Measurements from ENCODE around the gene SEC22A. TPM values are rescaled to one million over a fixed set of nuclear protein-coding genes. Genes with fewer than 3 reads are reported as not detected.

Gene SEC22A
- total and polyA plus RNA-seq, 7 donors: 5.8 to 47.2 (median 17.8) TPM

- intact Hi-C loops (cut with DNase I): no loop called here
- Histone ChIP-seq H3K36me3 (peaks cover 18 to 97% (median 46%) of the 10 kb centered on the region in 4 donors), H3K4me3 (no peak overlapping the region), H3K27ac (peak overlapping the region in 1 of 4 donors; percentile 18), H3K27me3 (no peaks in the 10 kb centered on the region), H3K9me3 (no peaks in the 10 kb centered on the region), H3K4me1 (no peaks in the 10 kb centered on the region)
- 68 to 78% methylated on average over 15 of the region's 15 CpGs for WGBS, 2 donors
- peak; percentile 44 for DNase-seq
- TF ChIP-seq POLR2AphosphoS5 (IDR thresholded peaks at IDR 0.05) (no peak), EP300 (IDR thresholded peaks at IDR 0.05) (no peak), POLR2A (IDR thresholded peaks at IDR 0.05) (no peak), CTCF (IDR thresholded peaks at IDR 0.05) (no peak)
Observed at GRCh38 chr3:123292321-123293310, 90.9 kb downstream of the SEC22A start.

- peaks cover 13 to 98% (median 35%) of the 10 kb centered on the region in 4 donors for H3K36me3 ChIP-seq
- 91 to 97% methylated on average over 13 of the region's 13 CpGs for WGBS, 2 donors
- no peak overlapping the region for H3K27ac ChIP-seq
- no peak overlapping the region for H3K4me3 ChIP-seq
- TF ChIP-seq CTCF (IDR thresholded peaks at IDR 0.05) (no peak), POLR2AphosphoS5 (IDR thresholded peaks at IDR 0.05) (no peak), EP300 (IDR thresholded peaks at IDR 0.05) (no peak), POLR2A (IDR thresholded peaks at IDR 0.05) (no peak)
- no peaks in the 10 kb centered on the region for H3K4me1 ChIP-seq
- peak; percentile 59 for DNase-seq
- no peaks in the 10 kb centered on the region for H3K9me3 ChIP-seq
- intact Hi-C loops (cut with DNase I): no loop called here
- no peaks in the 10 kb centered on the region for H3K27me3 ChIP-seq
Observed at GRCh38 chr3:123294296-123294938, 92.7 kb downstream of the SEC22A start.

- Histone ChIP-seq H3K4me3 (no peak overlapping the region), H3K36me3 (peaks cover 17 to 98% (median 35%) of the 10 kb centered on the region in 4 donors), H3K9me3 (no peaks in the 10 kb centered on the region), H3K27ac (no peak overlapping the region), H3K4me1 (no peaks in the 10 kb centered on the region), H3K27me3 (no peaks in the 10 kb centered on the region)
- intact Hi-C loops (cut with DNase I): no loop called here
- 74 to 79% methylated on average over 7 of the region's 7 CpGs for WGBS, 2 donors
- TF ChIP-seq POLR2AphosphoS5 (IDR thresholded peaks at IDR 0.05): no peak
- DNase-seq: peak; percentile 53
Observed at GRCh38 chr3:123295171-123295900, 93.6 kb downstream of the SEC22A start.

- Histone ChIP-seq H3K27me3 (no peaks in the 10 kb centered on the region), H3K4me3 (no peak overlapping the region), H3K9me3 (no peaks in the 10 kb centered on the region), H3K27ac (no peak overlapping the region), H3K36me3 (peaks cover 14 to 98% (median 33%) of the 10 kb centered on the region in 4 donors), H3K4me1 (no peaks in the 10 kb centered on the region)
- peak; percentile 65 for DNase-seq
- 73 to 80% methylated on average over 10 to 11 of the region's 11 CpGs for WGBS, 2 donors
- intact Hi-C loops (cut with DNase I): no loop called here
- no peak for TF ChIP-seq CTCF (IDR thresholded peaks at IDR 0.05)
- no peak for TF ChIP-seq POLR2A (IDR thresholded peaks at IDR 0.05)
- TF ChIP-seq EP300 (IDR thresholded peaks at IDR 0.05): no peak
- TF ChIP-seq POLR2AphosphoS5 (IDR thresholded peaks at IDR 0.05): no peak
Observed at GRCh38 chr3:123295901-123296250, 94.1 kb downstream of the SEC22A start.
